Measurements from ENCODE around the gene ERMN. TPM values are rescaled to one million over a fixed set of nuclear protein-coding genes. Genes with fewer than 3 reads are reported as not detected.

The ERMN gene
- total RNA-seq, 1 donor from 2014 or later = not detected

DNA sequence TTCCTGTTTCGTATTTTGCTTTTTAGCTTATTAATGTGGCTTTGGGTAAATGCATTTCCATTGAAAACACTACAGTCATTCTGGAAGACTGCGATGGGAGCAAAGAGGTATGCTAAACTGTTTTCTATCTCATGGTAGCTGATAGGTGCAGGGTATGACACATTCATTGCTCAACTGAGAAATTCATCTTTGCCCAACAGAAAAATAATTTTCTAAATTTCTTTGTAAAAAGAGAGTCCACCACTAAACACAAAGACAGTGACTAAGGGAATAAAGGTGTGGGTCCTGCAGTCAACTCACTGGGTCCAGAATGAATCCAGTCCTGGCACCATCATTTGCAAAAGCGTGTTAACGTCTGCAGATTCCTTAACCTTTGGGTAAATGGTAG is 19.9 kb downstream of the ERMN start:
- H3K36me3 ChIP-seq (ENCODE audit: control insufficient read depth, insufficient read depth, low read length) = no peaks in the 10 kb centered on the region

DNA sequence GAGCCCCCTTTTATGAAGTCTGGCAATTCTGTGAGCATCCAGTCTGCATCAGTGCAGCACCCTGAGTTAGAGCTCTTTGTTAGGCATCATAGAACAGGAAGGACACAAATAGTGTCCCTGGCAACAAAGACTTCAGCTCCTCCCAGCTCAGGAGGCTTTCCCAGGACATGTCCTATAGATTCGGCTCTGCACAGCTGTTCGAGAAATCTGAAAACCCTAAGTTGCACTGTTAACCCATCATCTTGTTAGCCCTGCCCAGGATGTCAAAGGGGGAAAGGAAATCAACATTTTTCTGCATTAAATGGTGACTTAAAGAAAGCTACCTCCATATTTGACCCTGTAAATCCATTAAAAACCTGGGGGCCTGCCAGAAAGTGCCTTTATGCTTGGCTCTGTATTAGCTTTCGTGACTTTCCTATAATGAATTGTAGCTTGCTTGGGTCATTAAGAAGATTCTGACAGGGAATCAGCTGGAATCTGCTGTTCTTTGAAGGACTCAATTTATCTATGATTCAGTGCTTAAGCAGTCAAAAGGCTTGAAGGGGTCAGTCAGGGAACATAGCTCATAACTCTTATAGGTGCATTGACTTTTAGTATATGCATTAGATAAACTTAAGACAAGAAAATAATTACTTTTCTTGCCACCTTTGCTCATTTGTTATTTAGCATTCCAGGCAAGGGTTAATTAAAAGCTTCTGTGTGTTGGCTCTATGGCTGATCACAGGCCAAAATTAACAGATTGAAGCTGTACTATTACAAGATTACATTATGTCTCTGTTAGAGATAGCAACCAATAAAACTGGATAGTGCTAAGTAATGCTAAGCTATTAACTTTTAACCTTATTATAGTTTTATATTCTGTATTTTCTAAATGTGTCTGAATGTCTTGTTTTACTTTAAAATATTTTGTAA is 20.6 kb downstream of the ERMN start:
- Histone ChIP-seq H3K27me3 (ENCODE audit: control insufficient read depth, insufficient read depth, low read length) (no peaks in the 10 kb centered on the region), H3K4me3 (ENCODE audit: low read depth, low read length) (no peak overlapping the region), H3K36me3 (ENCODE audit: control insufficient read depth, insufficient read depth, low read length) (no peaks in the 10 kb centered on the region)
- DNase-seq (ENCODE audit: low read depth) = no peak
- TF ChIP-seq, protein P1, sequence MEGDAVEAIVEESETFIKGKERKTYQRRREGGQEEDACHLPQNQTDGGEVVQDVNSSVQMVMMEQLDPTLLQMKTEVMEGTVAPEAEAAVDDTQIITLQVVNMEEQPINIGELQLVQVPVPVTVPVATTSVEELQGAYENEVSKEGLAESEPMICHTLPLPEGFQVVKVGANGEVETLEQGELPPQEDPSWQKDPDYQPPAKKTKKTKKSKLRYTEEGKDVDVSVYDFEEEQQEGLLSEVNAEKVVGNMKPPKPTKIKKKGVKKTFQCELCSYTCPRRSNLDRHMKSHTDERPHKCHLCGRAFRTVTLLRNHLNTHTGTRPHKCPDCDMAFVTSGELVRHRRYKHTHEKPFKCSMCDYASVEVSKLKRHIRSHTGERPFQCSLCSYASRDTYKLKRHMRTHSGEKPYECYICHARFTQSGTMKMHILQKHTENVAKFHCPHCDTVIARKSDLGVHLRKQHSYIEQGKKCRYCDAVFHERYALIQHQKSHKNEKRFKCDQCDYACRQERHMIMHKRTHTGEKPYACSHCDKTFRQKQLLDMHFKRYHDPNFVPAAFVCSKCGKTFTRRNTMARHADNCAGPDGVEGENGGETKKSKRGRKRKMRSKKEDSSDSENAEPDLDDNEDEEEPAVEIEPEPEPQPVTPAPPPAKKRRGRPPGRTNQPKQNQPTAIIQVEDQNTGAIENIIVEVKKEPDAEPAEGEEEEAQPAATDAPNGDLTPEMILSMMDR (IDR thresholded peaks at IDR 0.05; ENCODE audit: insufficient read depth, low read length, poor library complexity, severe bottlenecking) = no peak

More for the DNA sequence above, 19.9 kb downstream of the ERMN start:
- H3K27me3 ChIP-seq (ENCODE audit: control insufficient read depth, insufficient read depth, low read length) = no peaks in the 10 kb centered on the region
- H3K4me3 ChIP-seq (ENCODE audit: low read depth, low read length) = no peak overlapping the region
- no peak for DNase-seq (ENCODE audit: low read depth)
- TF ChIP-seq, protein P1 (IDR thresholded peaks at IDR 0.05; ENCODE audit: insufficient read depth, low read length, poor library complexity, severe bottlenecking) = no peak

DNA sequence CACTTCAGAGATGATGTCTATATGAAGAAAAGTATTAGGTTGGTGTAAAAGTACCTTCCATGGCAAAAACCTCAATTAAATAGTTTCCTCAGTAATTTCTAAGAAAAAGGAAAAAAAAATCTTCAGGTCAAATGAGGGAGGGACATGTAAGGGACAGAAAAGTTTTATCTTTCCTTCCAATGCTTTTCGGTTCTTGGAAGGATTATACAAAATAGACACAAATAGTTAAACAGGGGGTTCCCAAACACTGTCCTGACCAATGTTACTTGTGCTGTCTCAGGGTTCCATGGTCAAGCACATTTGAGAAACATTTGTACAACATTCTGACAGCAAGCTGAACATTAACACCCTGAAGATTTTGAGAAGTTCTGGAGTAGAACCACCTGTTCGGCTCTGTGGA is 22.0 kb downstream of the ERMN start:
- TF ChIP-seq, protein P1 (IDR thresholded peaks at IDR 0.05; ENCODE audit: insufficient read depth, low read length, poor library complexity, severe bottlenecking) = no peak
- no peak for DNase-seq (ENCODE audit: low read depth)
- Histone ChIP-seq H3K4me3 (ENCODE audit: low read depth, low read length) (no peak overlapping the region), H3K27me3 (ENCODE audit: control insufficient read depth, insufficient read depth, low read length) (no peaks in the 10 kb centered on the region), H3K36me3 (ENCODE audit: control insufficient read depth, insufficient read depth, low read length) (no peaks in the 10 kb centered on the region)

DNA sequence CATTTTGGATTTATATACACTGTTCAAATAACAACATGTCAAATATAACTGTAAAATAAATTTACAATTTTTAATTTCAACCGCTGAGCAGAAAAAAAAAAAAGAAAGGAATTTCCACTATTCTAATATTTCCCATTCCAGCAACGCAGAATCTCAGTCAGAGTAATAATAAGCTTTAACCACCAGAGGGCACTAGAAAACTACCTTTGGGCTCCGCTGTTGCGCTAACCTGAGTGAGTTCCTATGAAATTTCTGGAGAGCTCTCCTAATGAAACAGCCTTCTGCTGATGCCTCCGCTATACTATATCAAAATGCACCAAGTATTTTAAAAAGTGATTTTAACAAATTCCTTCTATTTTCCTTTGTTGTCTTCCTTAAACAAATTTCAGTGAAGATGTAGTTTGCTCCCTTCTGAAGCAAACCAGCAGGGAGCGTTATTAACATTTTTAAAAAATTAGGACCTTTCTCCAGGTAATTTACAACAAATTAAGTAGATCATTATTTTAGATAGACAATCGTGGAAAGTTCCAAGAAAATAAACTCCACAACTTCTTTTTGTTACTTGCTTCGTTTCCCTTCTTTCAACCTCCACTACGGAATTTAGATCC is 23.0 kb downstream of the ERMN start:
- H3K4me3 ChIP-seq (ENCODE audit: low read depth, low read length) = no peak overlapping the region
- TF ChIP-seq, protein P1 (IDR thresholded peaks at IDR 0.05; ENCODE audit: insufficient read depth, low read length, poor library complexity, severe bottlenecking) = peak; percentile 67
- no peak for DNase-seq (ENCODE audit: low read depth)

DNA sequence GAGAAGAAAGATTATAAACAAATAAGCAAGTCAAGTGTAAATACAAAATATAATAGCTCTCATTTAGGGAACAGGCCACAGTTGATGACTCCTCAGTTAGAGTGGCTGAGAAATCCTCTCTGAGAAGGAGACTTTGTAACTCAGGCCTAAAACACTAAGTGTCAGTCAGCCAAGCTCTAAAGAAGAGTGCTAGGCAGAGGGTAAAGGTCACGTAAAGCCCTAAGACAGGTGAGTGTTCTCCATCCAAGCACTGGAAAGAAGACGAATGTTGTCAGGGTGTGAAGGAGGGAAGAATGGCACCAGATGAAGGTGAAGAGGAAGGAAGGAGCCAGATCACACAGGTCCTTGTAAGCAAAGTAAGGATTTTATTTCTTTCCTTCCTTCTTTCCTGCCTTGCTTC is 24.3 kb downstream of the ERMN start:
- no peaks in the 10 kb centered on the region for H3K27me3 ChIP-seq (ENCODE audit: control insufficient read depth, insufficient read depth, low read length)
- TF ChIP-seq, protein P1 (IDR thresholded peaks at IDR 0.05; ENCODE audit: insufficient read depth, low read length, poor library complexity, severe bottlenecking) = no peak
- H3K4me3 ChIP-seq (ENCODE audit: low read depth, low read length) = no peak overlapping the region
- DNase-seq (ENCODE audit: low read depth) = no peak
- H3K36me3 ChIP-seq (ENCODE audit: control insufficient read depth, insufficient read depth, low read length) = no peaks in the 10 kb centered on the region

More for the DNA sequence above, 23.0 kb downstream of the ERMN start:
- no peaks in the 10 kb centered on the region for H3K36me3 ChIP-seq (ENCODE audit: control insufficient read depth, insufficient read depth, low read length)
- H3K27me3 ChIP-seq (ENCODE audit: control insufficient read depth, insufficient read depth, low read length) = no peaks in the 10 kb centered on the region
